ENCODE measurements around the gene BRD2.

BRD2 gene

DNA sequence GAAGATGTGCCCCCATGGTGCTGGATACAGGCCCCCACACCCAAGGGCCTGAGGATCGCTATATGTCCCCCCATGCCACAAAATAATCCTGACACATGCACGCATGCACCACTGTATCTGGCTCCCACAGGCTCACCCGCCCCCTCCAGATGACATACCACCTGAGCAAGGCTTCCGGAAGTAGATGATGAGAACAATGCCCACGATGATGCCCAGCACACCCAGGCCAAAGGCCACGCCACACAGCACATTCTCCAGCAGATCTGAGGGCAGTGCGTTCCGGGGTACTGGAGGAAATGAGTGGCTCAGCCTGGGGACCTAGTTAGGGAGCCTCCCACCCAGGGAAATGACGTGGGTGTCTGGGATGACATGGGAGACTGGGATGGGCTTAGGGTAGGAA lies 19.3 kb upstream of the BRD2 start:
- DNase-seq (ENCODE audit: low spot score), result no peak

DNA sequence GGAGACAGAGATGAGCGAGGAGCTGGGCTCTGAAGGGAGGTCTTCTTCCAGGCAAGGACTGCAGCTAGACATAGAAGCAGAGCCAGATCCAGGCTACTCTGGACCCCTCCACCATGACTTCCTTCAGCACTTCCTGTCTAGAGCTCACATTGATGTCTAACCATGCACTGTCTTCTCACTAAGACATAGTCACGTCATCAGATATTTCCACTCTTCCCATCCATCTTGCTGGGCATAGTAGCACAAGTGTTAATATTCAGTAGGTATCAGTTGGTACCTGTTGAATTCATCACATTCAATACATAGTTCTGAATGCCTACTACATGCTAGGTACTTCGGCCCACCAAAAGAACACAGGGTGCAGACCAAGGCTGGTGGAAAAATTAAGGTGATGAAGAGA lies 18.4 kb upstream of the BRD2 start:
- DNase-seq (ENCODE audit: low spot score), result no peak

DNA sequence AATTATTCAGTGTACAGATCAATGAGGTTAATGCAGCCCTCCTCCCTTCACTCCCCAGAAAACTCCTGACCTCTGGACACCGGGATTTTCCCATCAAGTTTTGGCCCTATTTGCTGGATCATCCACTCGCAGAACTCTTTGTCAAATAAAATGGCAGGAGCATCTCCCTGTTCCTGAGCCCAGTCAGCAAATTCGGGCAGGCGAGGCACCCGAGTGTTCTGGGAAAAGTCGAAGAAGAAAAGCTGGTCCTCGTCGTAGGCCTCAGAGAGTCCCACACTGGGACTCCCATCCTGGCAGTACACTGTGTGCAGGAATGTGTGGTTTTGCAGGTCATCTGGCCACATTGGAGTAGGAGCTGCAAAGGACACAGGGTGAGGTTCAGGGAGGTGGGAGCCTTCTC lies 17.9 kb upstream of the BRD2 start:
- DNase-seq (ENCODE audit: low spot score), result no peak

DNA sequence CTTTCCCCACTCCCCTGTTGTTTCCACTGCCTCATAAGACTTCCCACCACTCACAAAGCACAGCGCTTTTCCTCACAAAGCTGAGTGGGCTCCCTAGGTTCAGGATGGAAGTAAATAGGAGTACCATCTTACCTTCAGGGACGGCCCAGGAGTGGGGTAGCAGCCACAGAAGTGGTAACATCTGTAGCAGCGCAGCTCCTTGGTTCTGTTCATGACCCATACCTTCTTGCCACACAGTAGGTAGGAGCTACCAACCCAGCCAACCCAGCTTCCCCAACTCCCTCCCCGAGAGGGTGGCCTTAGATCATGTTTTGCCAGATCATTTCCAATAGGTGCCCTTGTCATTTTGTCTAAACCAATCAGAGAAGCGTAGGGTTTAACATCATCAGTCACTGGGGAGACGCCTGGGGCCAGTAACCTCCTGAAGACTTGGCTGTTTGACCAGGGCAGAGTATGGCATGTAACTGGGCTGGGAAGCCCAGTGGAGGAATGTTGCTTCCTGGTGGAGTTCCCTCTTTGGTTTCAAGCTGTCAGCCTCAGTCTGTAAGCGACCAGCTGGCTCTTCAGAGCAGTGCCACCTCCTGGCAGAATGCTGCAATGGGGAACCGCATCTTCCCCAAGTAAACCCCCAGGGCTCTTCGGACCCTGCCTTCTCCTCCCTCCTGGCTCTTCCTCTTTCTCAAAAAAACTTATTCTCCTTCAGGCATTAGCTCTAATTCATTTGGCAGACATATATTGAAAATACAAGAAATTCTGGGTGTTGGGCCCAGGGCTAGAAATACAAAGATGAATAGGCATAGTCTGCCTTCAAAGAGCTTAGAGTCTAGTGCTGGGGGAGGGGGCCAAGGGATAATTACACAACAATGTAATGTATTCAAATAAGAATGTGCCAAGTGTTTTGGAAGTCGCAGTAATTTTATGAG lies 15.3 kb upstream of the BRD2 start, which contains the start of gene HLA-DMA:
Gene HLA-DMA (minus strand): TSS at position 281 of the 923 bp plus-strand sequence. CDS start 61 bp downstream, at position 220.
- peak; percentile 95 for DNase-seq (ENCODE audit: low spot score)

DNA sequence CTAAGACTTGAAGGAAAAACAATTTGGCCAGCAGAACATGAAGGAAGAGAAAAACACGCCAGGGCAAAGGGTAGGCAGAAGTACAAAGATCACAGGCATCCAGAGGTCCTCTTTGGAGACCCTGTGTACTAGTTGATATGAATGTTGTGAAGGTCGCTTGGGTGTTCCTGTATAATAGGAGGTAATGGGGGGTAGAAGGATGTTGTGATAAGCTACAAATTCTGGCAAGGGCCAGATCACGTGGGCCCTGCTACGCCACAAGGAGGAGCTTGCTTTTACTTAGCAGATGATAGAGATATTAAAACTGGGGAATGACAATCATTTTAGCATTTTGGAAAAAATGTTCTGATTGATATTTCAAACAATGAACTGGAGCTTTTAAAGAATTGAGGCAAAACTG lies 14.6 kb upstream of the BRD2 start:
- DNase-seq (ENCODE audit: low spot score), result peak; percentile 61

DNA sequence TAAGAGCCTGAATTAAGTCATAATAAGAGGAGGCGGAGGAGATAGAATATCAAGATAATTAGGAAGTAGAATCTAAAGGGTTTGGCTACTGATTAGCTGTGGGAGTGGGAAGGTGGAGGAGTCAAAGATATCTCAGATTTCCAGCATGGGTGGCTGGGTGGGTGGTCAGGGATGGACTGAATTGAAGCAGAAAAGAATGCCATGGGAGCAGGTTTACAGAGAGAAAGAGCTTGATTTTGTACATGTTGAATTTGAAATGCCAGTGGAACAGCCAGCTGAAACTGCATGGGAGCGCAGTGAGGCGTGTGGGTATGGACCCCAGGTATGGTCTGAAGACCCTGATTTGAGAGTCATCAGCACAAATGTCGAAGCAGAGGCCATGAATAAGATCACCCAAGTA lies 14.1 kb upstream of the BRD2 start:
- no peak for DNase-seq (ENCODE audit: low spot score)

DNA sequence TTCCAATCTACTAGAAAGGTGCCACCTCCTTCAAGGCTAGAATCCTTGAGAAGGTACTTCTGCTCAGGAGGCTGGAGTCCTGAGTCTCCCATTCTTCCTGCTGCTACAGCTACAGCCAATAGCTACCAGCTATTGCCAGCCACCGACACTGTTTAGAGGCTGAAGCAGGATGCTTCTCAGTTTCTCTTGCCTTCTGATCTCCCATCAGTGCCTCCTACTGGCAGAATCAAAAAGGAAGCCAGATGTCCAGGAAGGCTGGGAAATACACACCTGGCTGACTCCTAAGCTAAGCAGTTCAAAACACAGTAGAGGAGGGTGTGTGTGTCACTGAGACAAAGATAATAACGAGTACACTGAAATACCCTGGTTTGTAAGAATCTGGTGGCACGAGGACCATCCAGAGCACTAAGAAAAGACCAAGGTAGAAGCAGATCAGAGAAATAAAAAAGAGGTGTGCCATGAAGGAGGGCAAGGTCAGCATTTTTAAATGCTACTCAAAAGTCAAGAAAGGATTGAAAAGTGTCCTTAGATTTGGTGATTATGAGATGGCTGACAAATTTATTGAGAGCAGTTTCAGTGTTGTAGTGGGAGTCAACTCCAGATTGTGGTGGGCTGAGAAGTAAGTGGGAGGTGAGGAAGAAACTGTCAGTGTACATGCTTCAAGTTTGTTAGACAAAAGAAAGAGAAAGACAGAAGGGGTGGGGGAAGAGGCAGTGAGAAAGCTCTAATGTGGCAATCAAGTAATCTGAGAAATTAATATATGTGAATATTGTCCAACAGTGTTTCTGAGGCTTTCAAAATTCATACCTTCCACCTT lies 13.2 kb upstream of the BRD2 start:
- peak; percentile 63 for DNase-seq (ENCODE audit: low spot score)

DNA sequence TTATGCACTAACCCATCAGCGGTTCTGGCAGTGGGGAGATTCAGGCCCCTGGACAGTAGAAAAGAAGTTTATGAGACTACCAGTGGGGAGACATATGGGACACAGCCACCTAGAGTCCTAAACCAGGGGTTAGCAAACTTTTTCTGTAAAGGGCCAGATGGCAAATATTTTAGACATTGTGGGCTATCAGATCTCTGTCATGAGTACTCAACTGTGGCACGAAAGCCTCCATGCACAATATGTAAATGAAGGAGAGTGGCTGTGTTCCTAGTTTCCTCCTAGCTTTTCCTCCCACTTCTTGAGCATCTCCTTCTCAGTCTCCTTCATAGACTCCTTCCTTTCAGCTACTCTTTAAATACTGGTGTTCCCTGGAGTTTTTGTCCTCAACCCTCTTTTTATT lies 12.2 kb upstream of the BRD2 start:
- DNase-seq (ENCODE audit: low spot score), result no peak

DNA sequence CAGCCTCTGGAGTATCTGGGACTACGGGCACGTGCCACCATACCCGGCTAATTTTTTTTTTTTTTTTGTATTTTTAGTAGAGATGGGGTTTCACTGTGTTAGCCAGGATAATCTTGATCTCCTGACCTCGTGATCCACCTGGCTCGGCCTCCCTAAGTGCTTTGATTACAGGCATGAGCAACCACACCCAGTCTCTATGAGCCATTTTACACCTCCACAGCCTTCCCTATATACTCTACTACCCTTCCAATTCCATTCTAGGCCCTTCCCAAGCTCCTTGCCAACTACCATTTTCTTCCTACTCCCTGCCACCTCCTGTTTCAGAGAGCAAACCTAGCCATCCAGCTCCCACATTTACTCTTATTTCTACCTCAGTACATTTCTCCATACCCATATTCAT lies 7.8 kb upstream of the BRD2 start:
- no peak for DNase-seq (ENCODE audit: low spot score)

DNA sequence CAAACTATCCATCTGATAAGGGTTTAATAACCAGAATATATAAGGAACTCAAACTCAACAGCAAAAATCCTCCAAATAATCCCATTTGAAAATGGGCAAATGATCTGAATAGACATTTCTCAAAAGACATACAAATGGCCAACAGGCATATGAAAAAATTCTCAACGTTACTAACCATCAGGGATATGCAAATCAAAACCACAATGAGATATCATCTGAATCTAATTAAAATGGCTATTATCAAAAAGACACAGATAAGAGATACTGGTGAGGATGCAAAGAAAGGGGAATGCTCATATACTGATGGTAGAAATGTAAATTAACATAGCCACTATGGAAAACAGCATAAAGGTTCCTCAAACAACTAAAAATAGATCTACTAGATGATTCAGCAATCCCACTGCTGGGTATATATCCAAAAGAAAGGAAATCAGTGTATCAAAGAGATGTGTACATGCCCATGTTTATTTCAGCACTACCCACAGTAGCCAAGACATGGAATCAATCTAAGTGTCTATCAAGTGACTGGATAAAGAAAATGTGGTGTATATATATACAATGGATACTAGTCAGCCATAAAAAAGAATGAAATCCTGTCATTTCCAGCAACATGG lies 6.1 kb upstream of the BRD2 start:
- no peak for DNase-seq (ENCODE audit: low spot score)

DNA sequence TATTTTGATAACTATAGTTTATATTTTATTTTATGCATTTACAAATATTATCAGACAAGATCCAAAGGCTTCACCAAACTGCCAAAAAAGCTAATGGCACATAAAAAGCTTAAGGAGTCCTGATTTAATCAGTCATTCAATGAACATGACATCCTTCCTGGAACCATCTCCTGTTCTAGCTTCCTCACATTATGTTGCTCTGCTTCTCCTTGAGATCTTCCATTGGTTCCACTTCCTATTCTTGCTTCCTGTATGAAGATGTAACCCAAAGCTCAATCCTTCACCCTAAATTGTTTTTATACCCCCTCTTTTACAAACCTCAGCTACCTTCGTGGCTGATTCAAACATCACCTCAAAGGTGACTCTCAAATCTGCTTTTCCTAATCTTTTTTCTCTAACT lies 4.5 kb upstream of the BRD2 start:
- no peak for DNase-seq (ENCODE audit: low spot score)

DNA sequence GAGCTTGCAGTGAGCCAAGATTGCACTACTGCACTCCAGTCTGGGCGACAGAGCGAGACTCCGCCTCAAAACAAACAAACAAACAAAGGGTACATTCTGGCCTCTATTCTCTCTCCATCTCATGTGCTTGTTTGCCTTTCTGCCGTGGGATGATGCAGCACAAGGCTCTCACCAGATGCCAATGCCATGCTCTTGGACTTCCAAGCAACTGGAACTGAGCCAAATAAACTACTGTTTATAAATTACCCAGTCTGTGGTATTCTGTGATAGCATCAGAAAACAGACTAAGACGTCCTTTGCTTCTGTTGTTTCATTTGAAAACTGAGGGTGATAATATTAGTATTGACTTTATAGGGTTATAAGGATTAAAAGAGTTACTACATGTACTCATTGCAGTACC lies 3.6 kb upstream of the BRD2 start:
- DNase-seq (ENCODE audit: low spot score), result no peak

DNA sequence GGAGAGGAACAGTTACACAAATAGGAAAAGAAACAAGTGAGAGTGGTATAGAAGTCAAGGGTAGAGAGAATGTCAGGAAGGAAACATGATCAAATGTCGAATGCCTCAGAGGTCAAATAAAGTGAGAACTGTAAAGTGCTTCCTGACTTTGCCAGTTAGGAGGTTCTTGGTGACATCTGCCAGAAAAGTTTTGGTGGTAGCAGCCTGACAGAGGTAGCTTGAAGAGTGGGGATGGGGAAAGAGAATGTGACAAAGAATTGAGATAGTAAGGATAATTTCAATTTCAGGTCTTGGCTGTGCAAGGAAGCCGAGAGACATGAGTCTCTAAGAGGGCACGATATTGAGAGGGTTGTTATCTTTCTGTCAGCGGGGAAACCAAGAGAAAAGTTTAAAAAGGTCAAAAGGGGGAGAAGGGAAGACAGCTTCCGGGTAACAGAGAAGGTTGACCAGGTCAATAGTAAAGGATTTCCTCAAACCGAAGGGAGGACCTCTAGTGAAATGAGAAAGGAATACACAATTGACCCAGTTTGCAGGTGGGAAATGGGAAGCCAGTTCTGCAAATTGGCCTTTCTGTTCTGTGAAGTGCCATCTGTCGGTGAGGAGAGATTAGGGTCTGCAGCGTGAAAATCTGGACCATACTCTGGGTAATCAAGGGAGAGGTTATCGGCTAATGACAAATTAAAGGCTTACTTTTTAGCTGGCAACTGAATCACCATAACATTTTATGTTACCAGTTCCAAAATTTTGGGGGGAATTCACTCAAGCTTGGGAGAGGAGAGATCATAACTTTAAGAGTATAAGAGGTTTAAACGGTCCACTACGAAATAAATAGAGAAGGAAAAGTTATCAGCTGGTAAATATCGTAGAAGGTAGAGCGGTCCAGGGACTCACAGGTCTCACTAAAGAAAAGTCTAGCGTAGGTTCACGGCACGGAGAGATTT lies 973 bp upstream of the BRD2 start:
- peak; percentile 75 for DNase-seq (ENCODE audit: low spot score)

DNA sequence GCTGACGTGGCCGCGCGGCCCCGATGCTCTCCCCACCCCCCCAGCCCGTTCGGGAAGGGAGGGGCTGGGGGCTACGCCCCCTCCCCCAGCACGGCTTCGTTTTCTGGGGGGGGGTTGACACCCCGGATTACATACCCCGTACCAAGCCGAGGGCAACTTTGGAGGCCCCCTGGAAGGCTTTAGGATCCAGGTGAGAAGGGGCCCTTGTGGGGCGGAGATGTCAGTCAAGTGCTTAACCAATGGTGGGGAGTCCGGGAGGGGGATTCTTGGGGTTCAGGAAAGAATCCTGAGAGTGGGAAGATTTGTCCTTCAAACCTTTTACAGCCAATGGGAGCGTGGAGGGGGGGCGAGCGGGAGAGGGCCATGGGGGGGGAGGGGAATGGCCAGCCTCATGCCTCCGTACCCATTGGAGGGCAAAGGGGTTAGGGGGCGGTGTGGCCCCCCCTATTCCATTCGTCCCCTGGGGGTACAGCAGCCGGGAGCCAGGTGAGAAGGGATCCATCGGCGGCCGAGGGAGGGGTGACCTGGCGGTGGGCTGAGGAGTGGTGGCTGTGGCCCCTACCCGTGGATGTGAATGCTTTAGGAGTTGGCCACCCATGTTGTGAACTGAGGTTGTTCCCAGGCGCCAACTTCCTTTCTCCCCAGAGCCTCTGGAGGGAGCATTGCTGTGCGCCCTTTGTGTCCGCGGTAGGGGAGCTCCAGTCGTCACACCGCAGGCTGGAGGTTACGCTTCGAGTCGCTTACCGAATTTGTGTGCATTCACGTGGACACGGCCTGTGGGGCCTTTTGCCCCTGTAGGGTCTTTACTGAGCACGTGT lies 682 bp downstream of the BRD2 start:
- peak; percentile 84 for DNase-seq (ENCODE audit: low spot score)

DNA sequence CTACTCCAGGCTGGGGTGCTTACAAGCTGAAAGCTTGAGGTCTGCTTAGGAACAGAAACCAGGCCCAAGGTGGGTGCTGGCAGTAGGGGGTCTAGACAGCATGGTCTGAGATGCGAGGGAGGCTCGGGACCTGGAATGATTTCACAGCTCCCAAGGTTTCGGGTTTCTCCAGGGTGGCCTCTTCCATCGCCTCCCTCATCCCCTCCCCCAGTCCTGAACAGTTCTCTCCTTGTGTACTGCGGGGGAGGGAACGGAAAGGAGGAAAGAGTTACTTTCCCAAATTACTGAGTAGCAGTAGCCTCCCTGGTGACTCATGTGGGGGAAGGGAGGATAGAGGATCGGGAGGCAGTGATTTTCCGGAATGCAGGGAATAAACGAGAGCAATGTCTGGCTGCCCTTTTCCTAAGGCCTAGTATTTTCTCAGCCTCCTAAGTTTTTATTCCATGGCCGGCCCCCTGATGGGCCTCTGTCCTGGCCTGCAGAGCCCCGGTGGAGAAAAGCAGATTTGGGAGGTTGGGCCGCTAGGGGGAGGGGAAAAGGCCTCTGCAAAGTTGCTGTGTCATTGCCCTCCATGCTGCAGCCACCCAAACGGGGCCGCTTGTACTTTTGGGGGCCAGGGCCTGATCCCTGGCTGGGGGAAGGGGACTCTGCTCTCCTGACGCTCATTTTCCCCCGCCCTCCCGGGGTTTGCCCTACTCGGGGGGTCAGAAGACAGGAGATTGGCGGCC lies 1.5 kb downstream of the BRD2 start:
- peak; percentile 94 for DNase-seq (ENCODE audit: low spot score)

DNA sequence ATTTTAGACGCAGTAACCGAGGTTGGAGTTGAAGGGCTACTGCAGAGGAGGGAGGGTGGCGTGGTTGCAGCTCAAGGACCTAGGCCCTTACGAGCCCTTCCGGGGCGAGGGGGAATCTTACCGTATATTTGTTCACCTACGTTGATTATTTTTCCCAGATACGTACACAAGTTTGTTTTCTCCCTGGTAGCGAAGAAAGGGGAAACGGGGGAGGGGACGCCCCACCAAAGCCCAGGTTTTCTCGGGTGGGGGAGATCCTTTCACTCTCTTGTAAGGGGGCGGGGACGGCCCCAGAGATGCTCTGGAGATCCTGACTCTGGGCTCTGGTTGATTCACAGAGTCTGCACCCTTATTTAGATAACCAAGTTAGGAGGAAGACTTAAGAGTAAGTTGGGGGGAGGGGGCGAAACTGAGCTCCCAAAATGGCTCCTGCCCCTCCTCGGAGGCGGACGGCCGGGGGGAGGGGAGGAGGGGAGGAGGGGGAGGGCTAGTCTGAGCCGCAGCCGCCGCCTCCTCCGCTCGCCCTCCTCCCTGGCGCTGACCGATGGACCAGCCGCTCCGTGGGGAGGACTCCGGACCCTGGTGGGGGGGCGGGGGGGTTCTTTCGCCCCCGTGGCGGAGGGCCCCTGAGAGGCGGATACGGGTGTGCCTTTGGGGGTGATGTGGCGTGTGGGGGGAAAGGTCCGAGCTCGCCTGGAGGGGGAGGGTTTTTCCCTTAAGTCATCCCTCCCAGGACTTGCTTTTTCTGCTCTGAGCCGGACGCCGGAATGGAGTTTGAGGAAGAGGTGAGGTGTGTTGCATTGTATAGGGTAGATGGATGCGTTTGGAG lies 2.2 kb downstream of the BRD2 start:
- peak; percentile 74 for DNase-seq (ENCODE audit: low spot score)

DNA sequence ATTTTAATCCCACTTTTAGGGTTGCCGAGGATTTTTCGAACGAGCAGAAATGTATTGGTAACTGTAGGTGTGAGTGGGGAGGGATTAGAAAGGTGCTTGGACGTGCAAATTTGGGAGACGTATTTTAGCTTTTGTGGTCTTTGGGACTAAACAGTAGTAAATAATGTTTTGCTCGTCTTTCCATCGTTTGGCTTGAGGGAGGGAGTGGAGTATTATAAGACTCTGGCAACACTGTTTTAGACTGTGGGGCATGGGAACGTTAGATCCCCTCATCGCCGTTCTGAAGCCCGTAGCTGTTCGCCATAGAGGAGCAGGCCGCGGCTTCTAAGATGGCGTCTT lies 2.8 kb downstream of the BRD2 start:
- DNase-seq (ENCODE audit: low spot score), result no peak

DNA sequence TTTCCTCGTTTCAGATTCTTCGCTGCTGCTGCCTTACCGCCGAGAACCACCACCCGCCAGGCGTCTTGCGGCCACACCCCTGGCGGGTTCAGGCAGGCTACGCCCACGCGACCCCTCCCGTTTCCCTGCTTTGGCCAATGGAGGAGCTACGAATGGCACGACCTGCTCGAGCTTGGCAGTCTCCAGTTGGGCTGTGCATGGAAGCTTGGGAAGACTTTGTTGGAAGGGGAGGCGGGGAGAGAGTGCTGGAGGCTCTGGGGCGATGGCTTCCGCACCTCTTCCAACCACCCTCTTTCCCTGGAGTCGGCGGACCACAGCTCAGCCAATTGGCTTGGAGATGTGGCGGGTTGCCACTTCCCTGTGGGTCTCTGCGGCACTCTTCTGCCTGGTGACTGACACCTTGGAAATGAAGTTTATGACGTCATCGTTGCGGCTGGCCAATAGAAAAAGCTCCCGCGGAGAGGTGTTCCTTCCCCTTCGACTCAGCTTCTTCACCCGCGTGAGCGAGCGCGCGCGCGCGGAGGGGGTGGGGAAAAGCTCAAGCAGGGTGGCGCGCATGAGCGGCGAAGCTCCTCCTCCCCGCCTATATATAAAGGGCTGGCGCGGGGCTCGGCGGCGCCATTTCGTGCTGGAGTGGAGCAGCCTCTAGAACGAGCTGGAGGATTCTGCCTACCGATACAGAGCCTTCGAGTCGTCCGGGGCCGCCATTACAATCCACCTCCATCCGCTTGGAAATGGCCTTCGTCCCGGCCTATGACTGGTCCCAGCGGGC lies 3.4 kb downstream of the BRD2 start:
- DNase-seq (ENCODE audit: low spot score), result peak; percentile 100

All from hematopoietic multipotent progenitor cell treated with erythropoietin and hydrocortisone succinate and interleukin-3 and kit ligand, for 17 days (in vitro differentiated cells).